Colonic mucosa (tissue), 4 donors: ENCODE measurements around the gene TM7SF2. TPM values are rescaled to one million over a fixed set of nuclear protein-coding genes. Genes with fewer than 3 reads are reported as not detected.
A peak's percentile ranks its signal among the peaks of the same experiment; 100 is the strongest.
"Not testable (repeated sequence)": the region's sequence is repeated elsewhere in the genome, so short reads cannot be mapped to it uniquely, and the experiment has no call there.

ENCODE experiments used
- DNase-seq: peaks from one replicate; pipeline ENCODE4 v3.0.0-alpha.2; 2020
- H3K27ac ChIP-seq: fragments of 200-600 bp; one replicate; pipeline ENCODE4 v1.8.0; 2021
- H3K27me3 ChIP-seq: fragments of 200-600 bp; one replicate; pipeline ENCODE4 v1.8.0; 2021
- H3K36me3 ChIP-seq: fragments of 200-600 bp; one replicate; pipeline ENCODE4 v1.8.0; 2021
- H3K4me1 ChIP-seq: fragments of 200-600 bp; one replicate; pipeline ENCODE4 v1.8.0; 2021; ENCODE audit warnings: mild to moderate bottlenecking
- H3K4me3 ChIP-seq: fragments of 200-600 bp; one replicate; pipeline ENCODE4 v1.8.0; 2021
- H3K9ac ChIP-seq, 2 donors: one replicate each; pipeline ENCODE4 v1.7.0; 2013; ENCODE audit warnings: control low read depth in 2 of 2, low read depth in 2 of 2, low read length in 2 of 2
- H3K9me3 ChIP-seq: fragments of 200-600 bp; one replicate; pipeline ENCODE4 v1.8.0; 2021
- intact Hi-C: fragments of 100-400 bp; cut with DNase I; formaldehyde crosslinking; loops from one replicate; pipeline ENCODE4 v1.14.1; 2022
- total RNA-seq, 2 donors: library from RNA; stranded (reverse); fragmentation: NEBNext Ultra II Directional in 1 of 2; extraction: Animal tissue kit (Norgen Biotek cat#: 25700) in 1 of 2; gene quantifications; one replicate each; pipeline ENCODE4 v1.2.1, GENCODE V29; 2021
- TF ChIP-seq, protein P1 (sequence below): fragments of 200-600 bp; IDR thresholded peaks from one replicate; pipeline ENCODE4 v1.8.0; 2022; ENCODE audit warnings: antibody characterized with exemption, mild to moderate bottlenecking
- donor health status: healthy.
- donor health status: DM: no; HTN: no; CAD: no.
- donor health status: DM: no; HTN: no; CAD: no.

The TM7SF2 gene
- total RNA-seq, 2 donors from 2014 or later, result 26.6 to 40.0 TPM

- TF ChIP-seq, protein P1, sequence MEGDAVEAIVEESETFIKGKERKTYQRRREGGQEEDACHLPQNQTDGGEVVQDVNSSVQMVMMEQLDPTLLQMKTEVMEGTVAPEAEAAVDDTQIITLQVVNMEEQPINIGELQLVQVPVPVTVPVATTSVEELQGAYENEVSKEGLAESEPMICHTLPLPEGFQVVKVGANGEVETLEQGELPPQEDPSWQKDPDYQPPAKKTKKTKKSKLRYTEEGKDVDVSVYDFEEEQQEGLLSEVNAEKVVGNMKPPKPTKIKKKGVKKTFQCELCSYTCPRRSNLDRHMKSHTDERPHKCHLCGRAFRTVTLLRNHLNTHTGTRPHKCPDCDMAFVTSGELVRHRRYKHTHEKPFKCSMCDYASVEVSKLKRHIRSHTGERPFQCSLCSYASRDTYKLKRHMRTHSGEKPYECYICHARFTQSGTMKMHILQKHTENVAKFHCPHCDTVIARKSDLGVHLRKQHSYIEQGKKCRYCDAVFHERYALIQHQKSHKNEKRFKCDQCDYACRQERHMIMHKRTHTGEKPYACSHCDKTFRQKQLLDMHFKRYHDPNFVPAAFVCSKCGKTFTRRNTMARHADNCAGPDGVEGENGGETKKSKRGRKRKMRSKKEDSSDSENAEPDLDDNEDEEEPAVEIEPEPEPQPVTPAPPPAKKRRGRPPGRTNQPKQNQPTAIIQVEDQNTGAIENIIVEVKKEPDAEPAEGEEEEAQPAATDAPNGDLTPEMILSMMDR, result no peak
- peaks cover 29% of the 10 kb centered on the region for H3K4me1 ChIP-seq
- H3K27ac ChIP-seq, result no peak overlapping the region
- peak overlapping the region; percentile 24 to 89 for H3K9ac ChIP-seq
- peaks cover 11% of the 10 kb centered on the region for H3K36me3 ChIP-seq
- no peak for DNase-seq
- intact Hi-C loops, result loop anchor here (5.0 to 10.0 kb wide), 3 partner anchors 103 to 268 kb away; partner anchors contain the start of gene ARL2
- no peaks in the 10 kb centered on the region for H3K27me3 ChIP-seq
- H3K4me3 ChIP-seq, result no peak overlapping the region
- H3K9me3 ChIP-seq, result no peaks in the 10 kb centered on the region
Measured at GRCh38 chr11:65115361-65116082, 3.9 kb downstream of the TM7SF2 start.

DNA sequence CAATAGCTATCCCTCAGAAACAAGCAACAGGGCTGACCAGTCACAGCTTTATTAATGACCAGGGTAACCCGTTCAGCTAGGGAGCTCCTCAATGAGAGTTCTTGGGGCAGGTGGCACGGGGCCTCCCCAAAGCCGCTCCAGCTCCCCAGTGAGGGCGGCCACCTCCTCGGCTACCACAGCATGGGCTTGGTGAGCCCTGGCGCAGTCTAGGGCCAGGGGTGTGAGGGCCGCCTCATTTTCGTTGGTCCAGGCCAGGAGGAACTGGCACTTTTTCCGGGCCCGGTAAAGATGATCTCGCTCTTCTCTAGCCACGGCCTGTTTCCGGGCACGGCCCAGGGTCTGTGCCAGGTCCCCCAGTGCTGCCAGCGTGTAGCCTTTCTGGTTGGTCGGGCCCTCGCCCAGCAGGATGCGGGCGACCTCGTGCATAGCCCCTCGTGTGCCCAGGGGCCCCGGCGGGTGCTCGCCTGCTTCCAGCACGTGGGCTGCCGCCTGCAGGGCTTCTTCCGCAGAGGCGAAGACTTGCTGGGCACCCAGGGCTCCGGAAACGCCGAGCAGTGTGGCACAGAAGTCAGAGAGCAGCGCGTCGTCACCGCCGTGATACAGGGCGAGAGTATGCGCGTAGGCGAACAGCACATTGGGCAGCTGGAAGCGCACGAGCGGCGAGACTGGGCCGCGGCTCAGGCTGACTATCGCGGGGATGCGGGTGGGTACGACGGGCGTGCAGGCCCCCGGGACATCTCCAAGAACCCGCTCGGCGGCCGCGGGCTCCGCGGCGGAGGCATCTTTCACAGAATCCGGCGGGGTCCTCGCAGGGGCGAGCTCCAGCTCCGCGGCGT is 4.9 kb downstream of the TM7SF2 start:
- Histone ChIP-seq H3K9me3 (no peaks in the 10 kb centered on the region), H3K4me3 (peak overlapping the region; percentile 70), H3K9ac (peak overlapping the region; percentile 89 to 91), H3K36me3 (peaks cover 13% of the 10 kb centered on the region), H3K27me3 (no peaks in the 10 kb centered on the region), H3K27ac (peak overlapping the region; percentile 71), H3K4me1 (peaks cover 23% of the 10 kb centered on the region)
- DNase-seq, result peak; percentile 35
- intact Hi-C loops, result loop anchor here (5.0 to 10.0 kb wide), 3 partner anchors 104 to 269 kb away; partner anchors contain the start of gene ARL2
- TF ChIP-seq, protein P1, result no peak

- TF ChIP-seq, protein P1, result peak; percentile 71
- peak within 1 kb of the TSS; percentile 70 for H3K4me3 ChIP-seq
- intact Hi-C loops, result loop anchor here (5.0 to 10.0 kb wide), 3 partner anchors 105 to 270 kb away; partner anchors contain the start of gene ARL2
- H3K9ac ChIP-seq, result peak within 1 kb of the TSS; percentile 89 to 91
- peaks cover 23% of the 10 kb centered on the region for H3K4me1 ChIP-seq
- peak; percentile 100 for DNase-seq
- H3K9me3 ChIP-seq, result no peaks in the 10 kb centered on the region
- peak within 1 kb of the TSS; percentile 71 for H3K27ac ChIP-seq
- H3K36me3 ChIP-seq, result peaks cover 13% of the 10 kb centered on the region
- H3K27me3 ChIP-seq, result no peaks in the 10 kb centered on the region
Measured at GRCh38 chr11:65117206-65118096, 5.8 kb downstream of the TM7SF2 start, which contains the start of gene ZNHIT2. ZNHIT2 (minus strand) TSS chr11:65117701; CDS start chr11:65117653, 48 bp downstream.

DNA sequence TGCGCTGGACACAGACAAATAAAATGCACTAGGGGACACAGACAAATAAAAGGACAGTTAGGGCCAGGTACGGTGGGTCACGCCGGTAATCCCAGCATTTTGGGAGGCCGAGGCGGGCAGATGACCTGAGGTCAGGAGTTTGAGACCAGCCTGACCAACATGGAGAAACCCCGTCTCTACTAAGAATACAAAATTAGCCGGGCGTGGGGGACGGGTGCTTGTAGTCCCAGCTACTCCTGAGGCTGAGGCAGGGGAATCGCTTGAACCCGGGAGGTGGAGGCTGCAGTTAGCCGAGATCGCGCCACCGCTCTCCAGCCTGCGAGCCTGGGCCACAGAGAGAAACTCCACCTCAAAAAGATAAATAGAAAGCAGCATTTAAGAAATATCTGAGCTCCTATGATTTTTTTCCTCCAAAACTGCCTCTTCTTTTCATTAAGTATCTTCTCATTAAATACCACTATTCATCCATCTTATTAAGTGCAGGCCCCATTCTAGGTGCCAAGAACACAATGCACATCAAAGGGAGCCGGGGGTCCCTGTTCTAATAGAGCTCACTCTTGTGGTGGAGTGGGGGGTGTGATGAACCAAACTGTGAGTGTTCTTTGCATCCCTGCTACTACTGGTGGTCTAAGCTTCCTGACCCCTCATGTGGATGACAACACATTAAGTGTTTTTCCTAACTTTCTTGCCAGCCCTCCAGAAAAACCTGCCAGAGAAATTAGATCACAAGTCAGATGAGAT is 6.6 kb downstream of the TM7SF2 start:
- TF ChIP-seq, protein P1, result peak; percentile 1
- no peak overlapping the region for H3K4me3 ChIP-seq
- H3K27me3 ChIP-seq, result no peaks in the 10 kb centered on the region
- peaks cover 13% of the 10 kb centered on the region for H3K36me3 ChIP-seq
- peaks cover 24% of the 10 kb centered on the region for H3K4me1 ChIP-seq
- H3K9me3 ChIP-seq, result no peaks in the 10 kb centered on the region
- DNase-seq, result no peak
- intact Hi-C loops, result loop anchor here (5.0 to 10.0 kb wide), 3 partner anchors 106 to 271 kb away; partner anchors contain the start of gene ARL2
- peak overlapping the region; percentile 14 for H3K27ac ChIP-seq
- H3K9ac ChIP-seq, result peak overlapping the region in 1 of 2 donors; percentile 40

DNA sequence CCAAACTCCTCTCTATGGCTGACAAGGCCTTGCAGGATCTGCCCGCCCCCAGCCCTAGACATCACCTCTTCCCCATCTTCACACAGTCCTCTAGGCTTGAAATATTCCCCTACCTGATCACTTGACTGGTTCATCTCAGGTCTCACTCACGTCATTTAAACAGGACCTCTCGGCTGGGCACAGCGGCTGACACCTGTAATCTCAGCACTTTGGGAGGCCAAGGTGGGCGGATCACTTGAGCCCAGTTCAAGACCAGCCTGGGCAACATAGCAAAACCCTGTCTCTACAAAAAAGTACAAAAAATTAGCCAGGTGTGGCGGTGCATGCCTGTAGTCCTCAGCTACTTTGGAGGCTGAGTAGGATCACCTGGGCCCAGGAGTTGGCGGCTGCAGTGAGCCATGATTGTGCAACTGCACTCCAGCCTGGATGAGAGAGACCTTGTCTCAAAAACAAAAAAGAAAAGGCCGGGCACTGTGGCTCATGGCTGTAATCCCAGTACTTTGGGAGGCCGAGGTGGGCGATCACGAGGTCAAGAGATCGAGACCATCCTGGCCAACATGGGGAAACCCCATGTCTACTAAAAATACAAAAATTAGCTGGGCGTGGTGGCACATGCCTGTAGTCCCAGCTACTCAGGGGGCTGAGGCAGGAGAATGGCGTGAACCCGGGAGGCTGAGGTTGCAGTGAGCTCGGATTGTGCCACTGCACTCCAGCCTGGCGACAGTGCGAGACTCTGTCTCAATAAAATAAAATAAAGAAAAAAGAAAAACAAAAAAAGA is 7.4 kb downstream of the TM7SF2 start:
- H3K9ac ChIP-seq, H3K27ac ChIP-seq, DNase-seq, H3K27me3 ChIP-seq, H3K9me3 ChIP-seq, H3K4me3 ChIP-seq: not testable (repeated sequence)
- peaks cover 13% of the 10 kb centered on the region for H3K36me3 ChIP-seq
- intact Hi-C loops, result loop anchor here (5.0 to 10.0 kb wide), 3 partner anchors 107 to 272 kb away; partner anchors contain the start of gene ARL2
- H3K4me1 ChIP-seq, result peaks cover 20% of the 10 kb centered on the region
